Activated T-helper 2 cell treated with anti-CD3 and anti-CD28 coated beads, Interferon-gamma antibody, Interleukin-2, Interleukin-4, amounts not matched to agents 10 μg/mL and 5 μg/mL and 100 μg/mL, durations not matched to agents 14 hours and 24 hours and 36 hours (primary cell): Measurements from ENCODE around the gene AKTIP. TPM values are rescaled to one million over a fixed set of nuclear protein-coding genes. Genes with fewer than 3 reads are reported as not detected.
"Not testable (repeated sequence)": the region's sequence is repeated elsewhere in the genome, so short reads cannot be mapped to it uniquely, and the experiment has no call there.

ENCODE experiments used
- DNase-seq: peaks from one replicate; pipeline ENCODE4 v3.0.0; 2021; ENCODE audit warnings: low spot score
- H3K27ac Mint-ChIP-seq: one replicate; pipeline ENCODE4 v1.8.0; 2021; ENCODE audit warnings: mixed read lengths
- H3K27me3 Mint-ChIP-seq: one replicate; pipeline ENCODE4 v1.8.0; 2021; ENCODE audit warnings: low read depth, mixed read lengths
- H3K36me3 Mint-ChIP-seq: one replicate; pipeline ENCODE4 v1.8.0; 2021; ENCODE audit warnings: low read depth, mixed read lengths
- H3K4me1 Mint-ChIP-seq: one replicate; pipeline ENCODE4 v1.8.0; 2021; ENCODE audit warnings: low read depth, mixed read lengths
- H3K4me3 Mint-ChIP-seq: one replicate; pipeline ENCODE4 v1.8.0; 2021; ENCODE audit warnings: low read depth, mild to moderate bottlenecking, moderate library complexity, mixed read lengths
- H3K9me3 Mint-ChIP-seq: one replicate; pipeline ENCODE4 v1.8.0; 2021; ENCODE audit warnings: mixed read lengths
- intact Hi-C: fragments of 100-400 bp; cut with micrococcal nuclease; formaldehyde crosslinking; loops from one replicate; pipeline ENCODE4 v1.15.1; 2023
- total RNA-seq: library from RNA; stranded (reverse); gene quantifications from 2 replicates; pipeline ENCODE4 v1.2.3, GENCODE V29; 2022

Gene AKTIP
- 17.1 and 20.5 TPM in 2 replicates for total RNA-seq

DNA sequence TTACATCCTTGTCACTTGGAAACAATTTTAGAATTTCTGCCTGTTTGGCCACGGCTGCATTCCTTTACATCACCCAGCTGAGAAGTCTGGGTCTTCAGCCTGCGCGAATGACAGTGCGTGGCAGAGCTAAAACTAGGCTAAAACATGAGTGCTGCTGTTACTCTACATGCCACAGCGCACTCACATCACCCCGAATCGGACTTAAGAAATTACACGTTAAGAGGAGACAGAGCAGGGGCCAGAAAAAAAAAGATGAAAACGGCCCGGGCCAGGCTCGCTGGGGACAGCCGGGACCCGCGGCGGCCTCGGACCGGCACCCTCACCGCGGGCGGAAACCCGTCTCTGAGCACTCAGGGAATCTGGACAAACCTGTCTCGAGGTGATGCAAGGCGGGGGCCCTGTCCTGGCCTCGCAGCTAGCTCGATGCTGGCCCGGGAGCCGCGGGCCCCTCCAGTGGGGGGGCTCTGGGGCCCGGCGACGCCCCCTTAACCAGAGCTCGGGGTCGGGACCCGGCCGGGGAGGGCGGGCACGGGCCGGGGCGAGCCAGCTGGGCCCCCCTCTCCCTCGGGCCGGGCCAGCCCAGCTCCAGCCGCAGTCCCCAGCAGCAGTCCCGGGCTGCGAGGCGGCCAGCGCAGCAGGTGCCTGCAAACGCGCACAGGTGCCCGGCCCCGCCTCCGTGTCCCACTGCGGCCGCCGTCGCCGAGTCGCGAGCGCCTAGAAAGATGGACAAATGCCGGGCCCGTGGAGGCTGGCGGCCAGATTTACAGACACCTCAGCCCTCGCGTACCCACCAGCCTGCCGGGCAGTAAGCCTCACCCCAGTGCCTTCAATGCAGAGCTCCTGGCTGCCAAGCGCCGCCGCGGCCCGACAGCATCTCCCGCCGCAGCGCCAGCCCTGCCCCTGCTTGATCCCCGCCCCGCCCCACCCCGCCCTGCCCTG, at the start of gene AKTIP:
TSS of gene AKTIP (minus strand) at position 879 of the 939 bp plus-strand sequence. CDS start 2,950 bp downstream, outside the sequence.
- peaks cover 46% of the 10 kb centered on the region for H3K4me1 Mint-ChIP-seq
- H3K4me3 Mint-ChIP-seq, result peak within 1 kb of the TSS; percentile 99
- H3K9me3 Mint-ChIP-seq, result no peaks in the 10 kb centered on the region
- intact Hi-C loops, result loop anchor here (1.0 to 5.0 kb wide), 5 partner anchors 44 to 372 kb away; partner anchors contain the start of gene RPGRIP1L
- DNase-seq, result peak; percentile 26
- H3K36me3 Mint-ChIP-seq, result peaks cover 20% of the 10 kb centered on the region
- no peaks in the 10 kb centered on the region for H3K27me3 Mint-ChIP-seq
- H3K27ac Mint-ChIP-seq, result peak within 1 kb of the TSS; percentile 91

DNA sequence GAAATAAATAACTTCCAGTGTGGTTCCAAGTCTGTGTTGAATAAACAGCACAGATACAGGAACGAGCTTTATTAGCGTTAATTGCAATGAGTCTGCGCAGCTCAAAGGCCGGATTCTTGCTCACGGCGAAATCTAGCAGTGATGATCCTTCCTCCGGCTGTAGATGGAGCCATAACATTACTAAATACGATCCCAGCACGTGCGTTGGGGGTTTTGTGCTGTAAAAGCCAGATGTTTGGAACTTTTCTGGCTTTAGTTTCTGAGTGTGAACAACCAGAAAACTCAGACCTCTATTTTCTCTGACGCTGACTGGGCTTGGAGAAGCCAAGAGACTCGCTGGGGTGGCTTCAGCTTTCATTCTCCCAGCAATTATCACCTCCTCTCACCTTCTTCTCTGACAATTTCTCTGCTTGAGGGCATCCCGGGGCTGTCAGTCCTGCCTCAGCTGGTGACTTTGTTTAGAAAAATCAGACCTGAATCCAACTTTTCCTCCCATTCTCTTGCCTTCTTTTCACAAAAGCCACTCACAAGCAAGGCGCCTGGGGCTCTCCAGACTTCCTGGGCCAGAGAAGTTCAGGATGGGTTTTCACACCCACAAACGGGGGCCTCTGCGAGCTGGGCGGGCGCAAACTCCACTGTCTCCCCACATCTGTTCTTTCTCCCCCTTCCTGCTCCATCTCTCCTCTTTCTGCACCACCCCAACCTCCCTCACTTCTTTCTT, 47.1 kb upstream of the AKTIP start:
- peaks cover 34% of the 10 kb centered on the region for H3K4me1 Mint-ChIP-seq
- H3K27ac Mint-ChIP-seq, result no peak overlapping the region
- no peaks in the 10 kb centered on the region for H3K9me3 Mint-ChIP-seq
- intact Hi-C loops, result loop anchor here (5.0 to 10.0 kb wide), 4 partner anchors 215 to 1385 kb away; partner anchors contain the start of gene IRX5
- DNase-seq, result peak; percentile 17
- H3K4me3 Mint-ChIP-seq, result no peak overlapping the region
- H3K36me3 Mint-ChIP-seq, result no peaks in the 10 kb centered on the region
- H3K27me3 Mint-ChIP-seq, result peaks cover 26% of the 10 kb centered on the region

DNA sequence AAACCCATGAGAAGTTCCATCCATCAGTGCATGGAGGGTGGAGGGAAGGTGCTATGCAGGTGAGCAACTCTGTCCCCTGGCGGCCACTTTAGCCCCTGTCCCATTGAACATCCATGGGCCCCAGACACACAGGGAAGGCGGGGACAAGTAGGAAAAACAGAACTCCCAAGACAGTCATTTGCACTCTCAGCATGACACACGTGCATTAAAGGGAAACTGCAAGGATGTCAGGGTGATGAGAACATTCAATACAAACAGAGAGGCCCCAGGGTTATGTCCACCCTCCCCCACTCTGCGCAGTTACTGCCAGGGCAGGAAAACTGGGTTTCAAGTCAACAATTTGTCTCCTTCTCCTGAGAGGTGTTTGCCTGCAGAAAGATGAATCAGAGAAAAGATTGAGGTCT, 44.0 kb upstream of the AKTIP start:
- Mint-ChIP-seq H3K36me3 (no peaks in the 10 kb centered on the region), H3K9me3 (no peaks in the 10 kb centered on the region), H3K4me3 (no peak overlapping the region), H3K27me3 (peaks cover 25% of the 10 kb centered on the region), H3K27ac (no peak overlapping the region), H3K4me1 (peaks cover 44% of the 10 kb centered on the region)
- no peak for DNase-seq
- intact Hi-C loops, result loop anchor here (1.0 to 5.0 kb wide), 2 partner anchors 30 to 735 kb away; no protein-coding TSS in a partner anchor

DNA sequence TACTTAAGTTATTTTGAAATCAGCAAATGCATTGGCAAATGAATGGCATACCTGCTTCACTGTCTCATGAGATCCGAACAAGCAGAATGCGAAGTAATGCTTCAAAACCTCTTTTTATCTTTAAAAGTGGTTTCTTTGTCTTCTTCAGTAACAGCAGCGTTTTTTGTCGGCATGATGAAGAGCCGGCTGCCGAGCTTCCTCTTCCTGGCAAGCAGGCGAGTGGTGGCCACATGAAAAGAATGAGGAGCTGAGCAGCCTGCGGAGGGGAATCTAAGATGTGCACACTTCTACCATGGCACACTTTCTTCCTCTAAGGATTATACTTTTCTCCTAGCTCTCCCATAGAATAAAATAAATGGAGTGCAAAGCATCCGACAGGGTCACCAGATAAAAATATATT, 42.4 kb upstream of the AKTIP start:
- peaks cover 25% of the 10 kb centered on the region for H3K27me3 Mint-ChIP-seq
- peaks cover 42% of the 10 kb centered on the region for H3K4me1 Mint-ChIP-seq
- no peak overlapping the region for H3K27ac Mint-ChIP-seq
- peak overlapping the region; percentile 53 for H3K4me3 Mint-ChIP-seq
- intact Hi-C loops, result loop anchor here (5.0 kb wide), 1 partner anchor 737 kb away; no protein-coding TSS in a partner anchor
- no peaks in the 10 kb centered on the region for H3K9me3 Mint-ChIP-seq
- no peaks in the 10 kb centered on the region for H3K36me3 Mint-ChIP-seq
- DNase-seq, result peak; percentile 29

DNA sequence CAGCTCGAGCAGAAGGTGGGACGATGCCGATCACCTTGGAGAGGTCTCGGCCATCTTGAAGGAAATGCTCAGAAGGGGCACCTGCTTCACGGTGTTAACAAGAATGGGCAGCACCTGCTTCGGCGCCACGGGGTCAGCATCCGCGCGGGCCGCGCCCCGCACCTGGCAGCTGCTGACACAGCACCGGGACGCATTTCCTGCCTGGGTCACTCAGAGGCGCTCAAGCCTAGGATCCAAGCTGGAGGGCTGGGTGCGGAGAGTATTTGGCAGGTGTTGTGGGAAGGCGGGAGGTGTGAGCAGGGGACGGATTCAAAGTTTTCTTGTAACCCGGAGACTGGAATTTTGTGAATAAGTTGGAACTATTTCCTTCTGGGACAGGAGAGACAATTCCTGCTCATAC, 39.3 kb upstream of the AKTIP start:
- H3K36me3 Mint-ChIP-seq, result no peaks in the 10 kb centered on the region
- no peak overlapping the region for H3K4me3 Mint-ChIP-seq
- H3K27ac Mint-ChIP-seq, result no peak overlapping the region
- H3K4me1 Mint-ChIP-seq, result peaks cover 27% of the 10 kb centered on the region
- peaks cover 14% of the 10 kb centered on the region for H3K27me3 Mint-ChIP-seq
- intact Hi-C loops, result no loop called here
- H3K9me3 Mint-ChIP-seq, result no peaks in the 10 kb centered on the region
- no peak for DNase-seq

DNA sequence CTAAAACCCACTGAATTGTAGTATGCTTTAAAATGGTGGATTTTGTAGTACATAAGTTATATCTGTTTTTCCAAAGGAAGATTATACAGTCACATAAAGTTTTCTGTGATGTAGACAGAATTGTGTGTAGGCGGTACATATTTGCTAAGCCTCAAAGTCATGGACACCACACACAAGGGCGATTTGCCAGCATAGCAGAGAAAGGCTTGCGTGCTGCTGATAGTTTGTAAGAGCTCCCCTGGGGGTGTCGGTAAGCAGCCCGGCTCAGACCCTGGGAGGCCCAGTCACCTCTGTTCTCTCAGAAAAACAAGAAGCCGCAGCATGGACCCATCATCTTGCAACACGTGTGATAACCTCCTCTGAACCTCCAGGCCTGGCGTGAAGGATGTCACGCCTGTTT, 38.3 kb upstream of the AKTIP start:
- Mint-ChIP-seq H3K9me3 (no peaks in the 10 kb centered on the region), H3K4me3 (no peak overlapping the region), H3K27me3 (peaks cover 10% of the 10 kb centered on the region), H3K27ac (no peak overlapping the region), H3K4me1 (peaks cover 19% of the 10 kb centered on the region), H3K36me3 (no peaks in the 10 kb centered on the region)
- intact Hi-C loops, result no loop called here
- no peak for DNase-seq

DNA sequence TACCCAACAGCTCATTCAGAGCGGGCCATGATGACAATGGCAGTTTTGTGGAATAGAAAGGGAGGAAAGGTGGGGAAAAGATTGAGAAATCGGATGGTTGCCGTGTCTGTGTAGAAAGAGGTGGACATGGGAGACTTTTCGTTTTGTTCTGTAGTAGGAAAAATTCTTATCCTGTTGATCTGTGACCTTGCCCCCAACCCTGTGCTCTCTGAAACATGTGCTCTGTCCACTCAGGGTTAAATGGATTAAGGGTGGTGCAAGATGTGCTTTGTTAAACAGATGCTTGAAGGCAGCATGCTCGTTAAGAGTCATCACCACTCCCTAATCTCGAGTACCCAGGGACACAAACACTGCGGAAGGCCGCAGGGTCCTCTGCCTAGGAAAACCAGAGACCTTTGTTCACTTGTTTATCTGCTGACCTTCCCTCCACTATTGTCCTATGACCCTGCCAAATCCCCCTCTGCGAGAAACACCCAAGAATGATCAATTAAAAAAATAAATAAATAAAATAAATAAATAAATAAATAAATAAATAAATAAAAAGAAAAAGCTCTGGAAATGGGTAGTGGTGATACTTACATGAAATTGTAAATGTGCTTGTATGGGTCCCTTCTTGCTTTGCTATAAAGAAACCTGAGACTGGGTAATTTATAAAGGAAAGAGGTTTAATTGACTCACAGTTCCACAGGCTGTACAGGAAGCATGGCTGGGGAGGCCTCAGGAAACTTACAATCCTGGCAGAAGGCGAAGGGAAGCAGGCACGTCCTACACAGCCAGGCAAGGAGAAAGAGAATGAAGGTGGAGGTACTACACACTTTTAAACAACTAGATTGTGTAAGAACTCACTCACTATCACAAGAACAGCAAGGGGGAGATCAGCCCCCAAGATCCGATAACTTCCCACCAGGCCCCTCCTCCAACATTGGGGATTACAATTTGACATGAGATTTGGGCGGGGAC, 37.0 kb upstream of the AKTIP start:
- H3K9me3 Mint-ChIP-seq, H3K27ac Mint-ChIP-seq, H3K4me3 Mint-ChIP-seq, H3K36me3 Mint-ChIP-seq, H3K27me3 Mint-ChIP-seq, DNase-seq, intact Hi-C loops: not testable (repeated sequence)
- H3K4me1 Mint-ChIP-seq, result peaks cover 18% of the 10 kb centered on the region

DNA sequence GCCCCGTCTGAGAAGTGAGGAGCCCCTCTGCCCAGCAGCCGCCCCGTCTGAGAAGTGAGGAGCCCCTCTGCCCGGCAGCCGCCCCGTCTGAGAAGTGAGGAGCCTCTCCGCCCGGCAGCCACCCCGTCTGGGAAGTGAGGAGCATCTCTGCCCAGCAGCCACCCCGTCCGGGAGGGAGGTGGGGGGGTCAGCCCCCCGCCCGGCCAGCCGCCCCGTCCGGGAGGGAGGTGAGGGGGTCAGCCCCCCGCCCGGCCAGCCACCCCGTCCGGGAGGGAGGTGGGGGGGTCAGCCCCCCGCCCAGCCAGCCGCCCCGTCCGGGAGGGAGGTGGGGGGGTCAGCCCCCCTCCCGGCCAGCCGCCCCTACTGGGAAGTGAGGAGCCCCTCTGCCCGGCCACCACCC, 36.3 kb upstream of the AKTIP start:
- DNase-seq, H3K4me3 Mint-ChIP-seq, H3K27ac Mint-ChIP-seq, H3K27me3 Mint-ChIP-seq, intact Hi-C loops, H3K9me3 Mint-ChIP-seq, H3K36me3 Mint-ChIP-seq: not testable (repeated sequence)
- peaks cover 18% of the 10 kb centered on the region for H3K4me1 Mint-ChIP-seq

DNA sequence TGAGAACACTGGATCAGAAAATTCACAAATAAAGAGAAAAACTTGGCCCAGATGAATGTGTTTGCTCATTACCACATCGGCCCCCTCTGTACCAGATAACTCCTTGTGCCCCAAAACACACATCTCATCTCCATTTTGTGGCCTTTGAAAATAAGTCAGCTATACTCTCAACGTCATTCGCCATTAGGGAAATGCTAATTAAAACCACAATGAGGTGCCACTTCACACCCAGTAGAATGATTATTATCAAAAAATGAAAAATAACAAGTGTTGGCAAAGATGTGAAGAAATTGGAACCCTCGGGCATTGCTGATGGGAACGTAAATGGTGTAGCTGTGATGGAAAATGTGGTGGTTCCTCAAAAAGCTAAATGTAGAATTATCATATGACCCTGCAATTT, 34.6 kb upstream of the AKTIP start:
- intact Hi-C loops, result no loop called here
- no peaks in the 10 kb centered on the region for H3K9me3 Mint-ChIP-seq
- H3K4me1 Mint-ChIP-seq, result peaks cover 20% of the 10 kb centered on the region
- no peak for DNase-seq
- no peaks in the 10 kb centered on the region for H3K27me3 Mint-ChIP-seq
- no peak overlapping the region for H3K4me3 Mint-ChIP-seq
- H3K36me3 Mint-ChIP-seq, result no peaks in the 10 kb centered on the region
- no peak overlapping the region for H3K27ac Mint-ChIP-seq

DNA sequence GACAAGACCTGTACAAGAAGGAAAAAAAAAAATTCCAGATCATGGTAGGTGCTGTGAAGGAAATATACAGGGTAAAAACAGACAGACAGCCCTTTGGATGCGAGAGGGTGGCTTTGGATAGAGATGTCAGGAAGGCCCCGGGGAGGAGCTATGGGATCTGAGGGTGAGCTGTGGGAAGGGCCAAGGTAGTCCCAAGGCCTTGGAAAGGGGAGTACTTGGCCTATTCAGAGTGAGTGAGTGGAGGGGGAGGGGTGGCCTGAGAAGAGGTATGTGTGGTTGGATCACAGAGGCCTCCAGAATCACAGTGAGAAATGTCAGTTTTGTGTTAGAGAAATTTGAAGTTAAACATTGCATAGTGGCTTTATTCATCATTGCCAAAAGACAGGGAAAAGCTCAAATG, 31.2 kb upstream of the AKTIP start:
- Mint-ChIP-seq H3K9me3 (no peaks in the 10 kb centered on the region), H3K27ac (peak overlapping the region; percentile 59), H3K4me3 (no peak overlapping the region), H3K36me3 (no peaks in the 10 kb centered on the region), H3K27me3 (no peaks in the 10 kb centered on the region), H3K4me1 (peaks cover 17% of the 10 kb centered on the region)
- intact Hi-C loops, result loop anchor here (2.0 kb wide), 1 partner anchor 77 kb away; no protein-coding TSS in a partner anchor
- DNase-seq, result no peak

DNA sequence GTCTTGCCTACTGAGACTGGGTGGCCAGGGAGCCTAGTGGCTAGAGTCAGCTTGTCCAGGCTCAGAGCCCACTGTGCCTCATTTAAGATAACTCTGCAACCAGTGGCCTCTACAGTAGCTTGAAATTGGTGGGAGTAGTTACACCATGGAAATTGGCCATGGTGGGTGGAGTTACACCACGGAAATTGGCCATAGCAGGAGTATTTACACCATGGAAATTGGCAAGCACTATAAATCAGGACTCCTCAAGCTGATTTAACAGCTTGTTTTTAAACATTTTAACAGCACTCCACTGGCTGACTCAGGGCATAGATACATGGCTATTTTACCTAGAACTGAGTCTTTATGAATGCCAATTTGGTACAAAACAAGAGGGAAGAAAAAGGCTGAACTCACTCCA, 27.7 kb upstream of the AKTIP start:
- no peak overlapping the region for H3K4me3 Mint-ChIP-seq
- DNase-seq, result no peak
- H3K36me3 Mint-ChIP-seq, result no peaks in the 10 kb centered on the region
- no peaks in the 10 kb centered on the region for H3K9me3 Mint-ChIP-seq
- no peaks in the 10 kb centered on the region for H3K27me3 Mint-ChIP-seq
- intact Hi-C loops, result no loop called here
- H3K27ac Mint-ChIP-seq, result no peak overlapping the region
- peaks cover 17% of the 10 kb centered on the region for H3K4me1 Mint-ChIP-seq

DNA sequence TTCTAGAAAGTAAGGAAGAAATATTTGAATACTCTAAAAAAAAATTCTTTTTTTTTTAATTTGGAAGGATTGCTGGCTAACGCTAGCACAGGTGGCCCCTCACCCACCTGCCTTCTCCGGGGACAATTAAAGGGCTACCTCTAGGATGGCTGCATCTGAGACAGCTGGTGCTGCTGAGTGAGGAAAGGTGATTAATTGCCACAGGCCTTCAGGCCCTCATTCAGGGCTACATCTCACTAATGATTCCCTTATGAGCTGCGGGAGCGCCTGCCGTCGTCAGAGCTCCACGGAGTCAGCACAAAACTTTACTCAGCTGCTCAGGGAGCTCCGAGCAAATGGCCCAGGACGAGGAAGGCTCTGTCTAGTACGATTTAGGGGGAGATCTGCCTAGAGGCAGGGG, 27.0 kb upstream of the AKTIP start:
- Mint-ChIP-seq H3K27ac (no peak overlapping the region), H3K36me3 (no peaks in the 10 kb centered on the region), H3K27me3 (no peaks in the 10 kb centered on the region), H3K9me3 (no peaks in the 10 kb centered on the region), H3K4me3 (no peak overlapping the region), H3K4me1 (peaks cover 12% of the 10 kb centered on the region)
- intact Hi-C loops, result no loop called here
- no peak for DNase-seq
